GM19351 (cell line): Measurements from ENCODE around the gene RAB11FIP5.
"Not testable (repeated sequence)": the region's sequence is repeated elsewhere in the genome, so short reads cannot be mapped to it uniquely, and the experiment has no call there.

Source experiments
- ATAC-seq: cut with Tn5 transposase; IDR thresholded peaks from one replicate; pipeline ENCODE4 v1.9.1; 2021; ENCODE audit warnings: mild to moderate bottlenecking, moderate library complexity; ENCODE audit not compliant: unreplicated experiment

RAB11FIP5 gene

GRCh38 chr2:73112913-73113854 lies at the start of gene RAB11FIP5:
Gene RAB11FIP5, minus strand, starts transcription at chr2:73112948. Its CDS starts 171 bp downstream, at chr2:73112777.
- peak; percentile 72 for ATAC-seq

- no peak for ATAC-seq
Observed at GRCh38 chr2:73156539-73157124, 43.9 kb upstream of the RAB11FIP5 start.

GRCh38 chr2:73142937-73143336 lies 30.2 kb upstream of the RAB11FIP5 start:
- ATAC-seq: no peak

GRCh38 chr2:73141896-73142295 lies 29.1 kb upstream of the RAB11FIP5 start:
- no peak for ATAC-seq

- no peak for ATAC-seq
Observed at GRCh38 chr2:73135236-73135635, 22.5 kb upstream of the RAB11FIP5 start.

- ATAC-seq: no peak
Observed at GRCh38 chr2:73134471-73134870, 21.7 kb upstream of the RAB11FIP5 start.

- ATAC-seq: no peak
Observed at GRCh38 chr2:73133566-73134197, 20.9 kb upstream of the RAB11FIP5 start.

GRCh38 chr2:73131807-73132206 lies 19.1 kb upstream of the RAB11FIP5 start:
- ATAC-seq: no peak

- ATAC-seq: no peak
Observed at GRCh38 chr2:73130790-73131189, 18.0 kb upstream of the RAB11FIP5 start.

GRCh38 chr2:73128841-73129535 lies 16.2 kb upstream of the RAB11FIP5 start:
- ATAC-seq: no peak

GRCh38 chr2:73122536-73122935 lies 9.8 kb upstream of the RAB11FIP5 start:
- no peak for ATAC-seq

- not testable (repeated sequence) for ATAC-seq
Observed at GRCh38 chr2:73119611-73120239, 7.0 kb upstream of the RAB11FIP5 start.

- no peak for ATAC-seq
Observed at GRCh38 chr2:73117441-73117840, 4.7 kb upstream of the RAB11FIP5 start.

GRCh38 chr2:73116182-73116960 lies 3.6 kb upstream of the RAB11FIP5 start:
- ATAC-seq: no peak

- no peak for ATAC-seq
Observed at GRCh38 chr2:73114273-73114867, 1.6 kb upstream of the RAB11FIP5 start.

GRCh38 chr2:73112026-73112912 lies 479 bp downstream of the RAB11FIP5 start:
- peak; percentile 22 for ATAC-seq

GRCh38 chr2:73111073-73112025 lies 1.4 kb downstream of the RAB11FIP5 start:
- ATAC-seq: no peak
